AG08395 (cell line): Measurements from ENCODE around the gene GNAS.

ENCODE experiments used
- DNase-seq: peaks from one replicate; pipeline ENCODE4 v3.0.0; 2012; ENCODE audit warnings: mixed read lengths, low spot score

The GNAS gene

DNA sequence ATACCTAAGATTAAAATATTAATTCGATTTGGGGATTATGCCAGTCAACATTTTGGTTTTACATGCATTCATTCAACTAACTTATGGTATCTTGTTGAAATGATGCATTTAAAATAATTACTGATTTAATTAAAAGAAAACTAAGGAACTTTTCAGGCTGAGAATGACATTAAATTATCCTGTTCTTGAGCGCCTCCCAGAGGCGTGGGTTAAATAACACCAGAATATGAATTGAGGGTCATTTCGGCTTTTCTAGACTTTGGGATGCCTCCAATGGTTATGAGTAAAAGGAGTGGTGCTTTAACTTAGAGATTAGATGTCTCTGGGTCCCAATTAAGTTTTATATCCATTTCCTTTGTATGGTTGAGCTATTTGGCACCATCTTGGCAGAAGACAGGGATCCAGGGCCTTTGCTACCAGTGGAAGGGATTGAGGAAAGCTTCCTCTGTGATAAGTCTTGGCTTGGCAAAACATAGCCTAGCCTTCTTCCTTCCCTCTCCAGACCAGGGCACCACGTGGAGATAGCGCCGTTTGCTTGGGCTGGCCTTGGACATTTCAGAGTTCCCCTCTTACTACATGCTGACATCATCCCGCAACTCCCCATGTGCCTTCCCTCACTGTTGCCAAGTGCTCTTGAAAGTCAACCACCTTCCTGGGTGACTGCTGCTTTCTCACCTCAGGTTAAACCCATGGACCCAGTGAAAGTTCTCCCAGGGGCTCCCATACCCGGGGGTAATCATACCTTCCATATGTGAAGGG, 28.7 kb downstream of the GNAS start:
- no peak for DNase-seq

DNA sequence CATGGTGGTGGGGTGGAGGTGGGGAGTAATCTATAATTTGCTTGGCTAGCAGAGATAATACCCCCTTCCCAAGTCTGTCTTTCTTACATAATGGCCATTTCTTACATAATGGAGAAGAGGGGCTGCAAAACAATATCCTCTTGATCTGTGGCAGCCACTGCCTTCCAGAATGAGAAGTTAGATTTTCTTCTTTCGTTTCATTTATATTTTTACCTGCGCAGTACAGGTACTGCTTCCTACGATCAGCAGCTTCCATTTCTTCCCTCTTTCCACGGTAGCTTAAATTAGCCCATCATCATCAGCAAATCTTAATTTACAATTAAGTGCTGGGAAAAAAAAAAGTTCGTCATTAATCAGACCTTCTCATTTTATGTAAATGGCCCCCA, 30.2 kb downstream of the GNAS start:
- DNase-seq: no peak

DNA sequence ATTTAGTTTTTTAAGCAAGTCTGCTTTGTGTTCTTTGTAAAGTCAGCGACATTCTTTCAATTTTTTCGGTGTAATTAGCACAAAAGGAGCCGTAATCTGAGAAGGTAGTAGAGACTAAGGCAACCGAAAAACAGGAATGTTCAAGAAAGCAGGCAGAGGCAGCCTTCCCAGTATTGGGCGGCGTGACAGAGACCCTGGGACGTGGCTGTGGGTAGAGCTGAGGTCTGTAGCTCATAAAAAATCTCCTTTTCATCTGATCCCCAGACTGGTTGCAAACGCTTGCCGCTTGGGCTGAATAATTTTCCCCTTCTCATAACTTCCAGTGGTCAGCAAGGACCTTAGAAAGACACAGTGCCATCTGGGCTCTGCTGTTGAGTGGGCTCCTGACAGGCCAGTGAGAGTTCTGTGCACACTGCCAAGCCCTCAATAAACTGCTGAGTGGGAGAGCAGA, 30.8 kb downstream of the GNAS start:
- DNase-seq: peak; percentile 39

DNA sequence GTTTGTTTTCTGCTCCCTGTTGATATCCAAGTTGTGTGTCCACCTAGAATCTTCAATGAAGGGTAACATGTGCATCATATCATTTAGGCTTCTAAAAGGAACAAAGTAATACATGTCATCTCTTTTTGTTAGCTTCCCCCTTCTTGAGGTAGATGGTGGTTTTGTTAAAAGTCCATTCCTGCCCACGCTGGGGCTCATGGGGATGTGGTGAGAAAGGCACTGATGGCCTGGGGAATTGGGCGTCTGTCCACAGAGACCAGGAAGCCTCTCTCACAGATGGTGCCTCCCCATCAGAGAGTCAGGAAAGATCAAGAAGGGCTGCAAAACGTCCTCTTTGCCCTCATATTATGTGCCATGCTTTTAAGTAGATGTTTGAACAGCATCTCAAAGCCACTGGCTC, 32.5 kb downstream of the GNAS start:
- no peak for DNase-seq

DNA sequence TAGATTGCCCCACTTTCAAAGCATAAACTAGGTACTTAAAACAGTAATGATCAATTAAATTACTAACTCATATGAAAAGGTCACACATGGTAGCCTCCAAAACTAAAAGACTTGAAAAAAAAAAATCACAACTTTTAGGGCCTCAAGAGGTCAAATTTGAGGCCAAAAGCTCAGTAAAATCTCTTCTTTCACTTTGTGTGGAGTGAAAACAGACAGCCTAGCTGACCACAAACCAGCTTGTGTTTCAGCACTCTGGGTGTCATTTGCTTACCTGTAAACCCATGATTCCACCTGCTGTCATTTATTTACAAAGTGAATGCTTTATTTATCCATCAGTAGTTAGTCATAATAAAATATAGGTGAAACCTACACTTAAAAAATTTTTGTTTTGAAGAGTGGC, 34.0 kb downstream of the GNAS start:
- DNase-seq: no peak

DNA sequence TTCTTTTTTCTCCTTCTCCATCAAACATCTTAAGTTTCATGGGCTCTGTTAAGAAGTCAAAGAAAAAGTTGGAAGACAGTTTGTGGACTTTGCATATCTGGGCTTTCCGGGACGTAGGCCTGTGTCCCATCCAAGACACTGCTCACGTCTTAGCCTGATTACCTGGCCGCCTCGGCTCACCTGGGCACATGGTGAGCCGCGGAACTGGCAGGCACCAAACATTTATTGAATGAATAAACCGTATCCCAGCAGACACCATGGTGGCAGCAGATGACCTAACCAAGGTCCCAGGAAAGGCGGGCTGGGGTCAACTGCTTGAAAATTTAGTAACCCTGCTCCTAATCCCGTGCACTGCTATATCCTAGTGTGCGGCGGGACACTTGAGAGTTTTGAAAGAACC, 35.6 kb downstream of the GNAS start:
- no peak for DNase-seq

DNA sequence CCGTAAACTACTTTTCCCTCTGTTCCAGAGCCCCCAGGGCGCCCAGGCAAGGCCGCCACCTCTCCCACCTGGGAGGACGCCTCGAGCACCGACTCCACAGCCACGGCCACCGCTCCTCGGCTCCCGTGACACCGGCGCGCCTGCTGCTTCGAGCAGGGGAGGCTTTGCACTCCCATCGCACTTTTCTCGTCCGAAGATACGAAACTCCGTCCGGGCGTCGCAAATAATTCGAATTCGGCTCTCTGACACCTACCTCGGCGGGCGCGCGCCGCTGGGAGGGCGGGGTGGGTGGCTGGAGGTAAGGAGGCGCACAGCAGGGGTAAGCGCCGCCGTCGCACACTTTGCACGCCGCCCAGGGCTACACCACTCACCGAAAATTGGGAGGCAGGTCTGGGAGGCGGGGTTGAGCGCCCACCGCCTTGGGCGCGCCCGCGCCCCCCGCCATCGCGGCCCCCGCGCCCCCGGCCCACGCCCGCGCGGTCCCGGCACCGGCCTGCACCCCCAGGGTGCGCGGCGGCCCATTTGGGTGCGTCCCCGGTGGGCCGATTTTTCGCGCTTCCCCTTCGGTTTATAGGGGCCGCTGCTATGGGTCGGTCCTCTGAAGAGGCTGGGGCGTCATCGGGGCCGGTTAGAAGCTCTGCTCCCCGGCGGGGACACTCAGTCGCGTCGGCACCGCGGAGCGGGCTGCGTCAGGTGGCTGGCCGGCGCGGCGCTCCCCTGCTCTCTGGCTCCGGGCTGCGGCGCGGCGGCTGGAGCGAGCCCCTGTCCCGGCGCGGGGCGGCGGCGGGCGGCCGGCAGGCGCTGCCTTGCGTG, 36.2 kb downstream of the GNAS start:
- DNase-seq: peak; percentile 75

DNA sequence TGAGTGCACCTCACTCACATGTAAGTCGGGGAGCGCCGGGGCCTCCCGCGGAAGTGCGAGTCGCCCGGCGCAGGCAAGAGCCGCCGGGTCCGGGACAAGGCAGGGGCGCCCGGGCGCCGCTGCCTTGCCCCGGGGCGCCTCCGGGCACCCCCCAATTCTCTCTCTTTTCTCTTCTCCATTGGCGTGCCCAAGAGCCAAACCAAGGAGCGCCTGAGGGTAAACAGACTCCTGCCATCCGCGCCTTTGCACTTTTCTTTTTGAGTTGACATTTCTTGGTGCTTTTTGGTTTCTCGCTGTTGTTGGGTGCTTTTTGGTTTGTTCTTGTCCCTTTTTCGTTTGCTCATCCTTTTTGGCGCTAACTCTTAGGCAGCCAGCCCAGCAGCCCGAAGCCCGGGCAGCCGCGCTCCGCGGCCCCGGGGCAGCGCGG, 36.8 kb downstream of the GNAS start:
- no peak for DNase-seq

DNA sequence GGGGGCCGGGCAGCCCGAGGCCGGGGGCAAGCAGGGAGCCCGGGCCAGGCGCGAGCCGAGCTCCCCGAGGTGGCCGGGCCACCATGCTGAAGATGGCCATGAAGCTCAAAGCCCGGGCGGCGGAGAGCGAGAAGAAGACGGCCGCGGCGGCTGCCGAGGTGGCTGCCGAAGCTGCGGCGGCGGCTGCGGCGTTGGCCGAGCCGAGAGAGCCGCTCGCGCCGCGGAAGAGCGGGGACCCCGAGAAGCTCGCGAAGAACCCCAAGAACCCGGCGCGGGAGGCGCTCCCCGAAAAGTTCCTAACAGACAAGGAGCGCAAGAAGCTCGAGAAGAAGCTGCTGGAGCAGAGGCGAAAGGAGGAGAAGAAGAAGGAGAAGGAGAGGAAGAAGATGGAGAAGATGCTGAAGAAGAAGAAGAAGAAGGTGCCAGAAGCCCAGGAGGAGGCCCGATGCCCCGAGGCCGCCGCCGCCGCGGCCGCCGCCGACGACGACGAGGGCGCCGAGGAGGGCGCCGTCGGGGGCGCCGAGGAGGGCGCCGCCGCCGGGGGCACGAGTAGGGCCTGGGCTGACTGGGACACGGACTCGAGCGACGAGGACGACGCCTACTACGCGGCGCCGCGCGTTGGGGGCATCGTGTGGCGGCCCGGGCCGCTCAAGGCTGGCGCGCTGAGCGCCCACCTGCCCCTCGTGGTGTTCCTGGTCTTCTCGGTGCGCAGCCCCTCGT, 37.4 kb downstream of the GNAS start:
- no peak for DNase-seq

DNA sequence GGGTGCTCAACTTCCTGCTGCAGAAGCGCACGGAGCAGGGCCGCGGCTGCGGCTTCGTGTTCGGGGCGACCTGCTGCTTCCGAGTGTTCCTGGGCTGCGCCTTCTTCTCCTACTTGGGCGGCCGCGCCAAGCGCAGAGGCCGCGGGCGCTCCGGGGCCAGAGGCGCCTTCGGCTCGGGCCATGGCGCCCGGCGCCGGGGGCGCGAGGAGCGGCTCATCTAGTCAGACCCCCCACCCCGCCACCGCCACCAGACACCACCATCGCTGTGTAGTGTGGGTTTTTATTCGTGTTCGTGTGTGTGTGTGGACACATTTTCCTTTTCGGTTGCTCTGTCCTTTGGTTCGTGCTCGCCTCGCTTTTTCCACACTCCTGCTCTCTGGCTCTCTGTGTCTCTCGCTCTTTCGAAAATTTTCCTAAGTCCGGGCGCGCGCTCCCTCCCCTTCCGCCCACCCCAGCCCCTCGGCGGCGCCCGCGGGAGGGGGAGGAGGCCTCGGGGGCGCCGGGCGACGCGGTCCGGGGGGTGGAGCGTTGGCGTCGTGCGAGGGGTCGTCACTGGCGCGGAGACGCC, 38.1 kb downstream of the GNAS start:
- DNase-seq: peak; percentile 67

DNA sequence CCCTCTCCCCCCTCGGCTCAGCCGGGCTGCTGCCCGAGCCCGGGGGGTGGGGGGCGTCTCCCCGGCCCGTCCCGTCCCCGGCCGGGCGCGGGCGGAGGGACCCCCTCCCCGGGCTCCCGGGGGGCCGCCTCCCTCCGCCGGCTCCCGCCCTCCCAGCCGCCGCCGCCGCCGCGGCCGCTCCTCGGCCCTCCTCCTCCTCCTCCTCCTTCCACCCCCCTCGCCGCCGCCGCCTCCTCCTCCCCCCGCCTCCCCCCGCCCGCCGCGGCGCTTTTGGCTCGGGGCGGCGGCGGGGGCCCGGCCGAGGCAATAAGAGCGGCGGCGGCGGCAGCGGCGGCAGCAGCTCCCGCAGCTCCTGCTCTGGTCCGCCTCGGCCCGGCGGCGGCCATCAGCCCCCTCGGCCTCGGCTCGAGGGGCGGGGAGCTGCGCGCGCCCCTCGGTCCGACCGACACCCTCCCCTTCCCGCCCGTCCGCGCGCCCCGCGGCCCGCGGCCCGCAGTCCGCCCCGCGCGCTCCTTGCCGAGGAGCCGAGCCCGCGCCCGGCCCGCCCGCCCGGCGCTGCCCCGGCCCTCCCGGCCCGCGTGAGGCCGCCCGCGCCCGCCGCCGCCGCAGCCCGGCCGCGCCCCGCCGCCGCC, 38.7 kb downstream of the GNAS start:
- DNase-seq: peak; percentile 69

DNA sequence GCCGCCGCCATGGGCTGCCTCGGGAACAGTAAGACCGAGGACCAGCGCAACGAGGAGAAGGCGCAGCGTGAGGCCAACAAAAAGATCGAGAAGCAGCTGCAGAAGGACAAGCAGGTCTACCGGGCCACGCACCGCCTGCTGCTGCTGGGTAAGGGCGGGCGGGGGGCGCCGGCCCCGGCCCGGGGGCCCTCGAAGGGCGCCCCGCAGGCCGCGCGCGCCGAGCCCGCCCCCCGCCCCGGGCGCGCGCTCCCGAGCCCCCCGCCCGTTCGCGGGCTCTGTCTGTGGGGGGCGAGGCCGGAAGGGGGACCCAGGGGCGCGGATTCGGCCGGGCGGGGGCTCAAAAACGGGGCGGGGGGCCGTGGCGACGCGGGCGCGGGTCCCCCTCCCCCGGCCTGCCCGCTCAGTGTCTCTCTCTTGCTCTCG, 39.2 kb downstream of the GNAS start:
- DNase-seq: no peak

DNA sequence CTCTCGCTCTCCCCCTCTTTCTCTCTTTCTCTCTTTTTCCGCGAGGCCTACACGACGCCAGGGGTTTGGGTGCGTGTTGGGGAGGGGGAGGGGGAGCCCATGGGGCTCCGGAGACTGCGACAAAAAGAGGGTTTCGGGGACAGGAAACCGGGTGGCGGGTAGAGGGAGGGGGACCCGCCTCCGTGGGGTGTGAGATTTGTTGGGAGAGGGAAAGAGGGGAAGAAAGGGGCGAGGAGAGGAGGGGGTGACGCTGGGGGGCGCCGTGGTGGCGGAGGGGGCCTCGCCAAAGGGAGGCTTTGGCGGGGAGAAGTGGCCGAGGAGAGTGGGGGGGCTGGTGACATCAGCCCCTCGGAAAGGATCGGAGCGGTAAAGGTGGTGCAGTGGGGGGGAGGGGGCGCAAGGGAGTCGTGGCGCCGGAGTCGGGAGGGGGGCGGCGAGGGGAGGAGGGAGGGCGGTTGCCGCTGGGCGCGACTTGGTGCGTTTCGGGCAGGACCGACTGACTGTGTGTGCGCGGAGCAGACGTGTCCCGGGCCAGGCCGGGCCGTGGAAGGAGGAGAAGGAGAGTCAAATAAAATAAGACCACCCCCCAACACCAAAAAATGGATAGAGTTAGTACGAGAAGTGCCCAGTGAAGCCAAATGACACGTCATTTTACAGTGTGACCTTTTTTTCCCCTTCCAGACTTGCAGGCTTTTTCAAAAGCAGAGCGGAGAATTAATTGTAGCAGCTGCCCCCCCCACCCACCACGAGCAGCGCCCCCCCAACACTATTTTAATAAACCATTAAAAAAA, 39.8 kb downstream of the GNAS start:
- DNase-seq: peak; percentile 53

DNA sequence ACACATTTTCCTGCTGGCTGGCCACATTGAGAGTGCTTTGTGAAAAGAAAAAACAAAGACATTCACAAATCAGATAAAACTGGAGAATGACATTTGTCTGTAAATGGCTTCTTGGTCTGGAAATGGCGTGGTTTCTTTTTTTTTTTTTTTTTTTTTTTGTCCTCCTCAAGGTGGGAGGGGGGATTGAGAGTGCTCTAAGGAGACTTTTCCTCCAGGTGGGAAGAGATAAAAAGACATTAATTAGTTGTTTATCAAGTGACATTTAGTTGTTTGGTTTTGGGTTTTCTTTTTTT, 40.4 kb downstream of the GNAS start:
- DNase-seq: no peak

DNA sequence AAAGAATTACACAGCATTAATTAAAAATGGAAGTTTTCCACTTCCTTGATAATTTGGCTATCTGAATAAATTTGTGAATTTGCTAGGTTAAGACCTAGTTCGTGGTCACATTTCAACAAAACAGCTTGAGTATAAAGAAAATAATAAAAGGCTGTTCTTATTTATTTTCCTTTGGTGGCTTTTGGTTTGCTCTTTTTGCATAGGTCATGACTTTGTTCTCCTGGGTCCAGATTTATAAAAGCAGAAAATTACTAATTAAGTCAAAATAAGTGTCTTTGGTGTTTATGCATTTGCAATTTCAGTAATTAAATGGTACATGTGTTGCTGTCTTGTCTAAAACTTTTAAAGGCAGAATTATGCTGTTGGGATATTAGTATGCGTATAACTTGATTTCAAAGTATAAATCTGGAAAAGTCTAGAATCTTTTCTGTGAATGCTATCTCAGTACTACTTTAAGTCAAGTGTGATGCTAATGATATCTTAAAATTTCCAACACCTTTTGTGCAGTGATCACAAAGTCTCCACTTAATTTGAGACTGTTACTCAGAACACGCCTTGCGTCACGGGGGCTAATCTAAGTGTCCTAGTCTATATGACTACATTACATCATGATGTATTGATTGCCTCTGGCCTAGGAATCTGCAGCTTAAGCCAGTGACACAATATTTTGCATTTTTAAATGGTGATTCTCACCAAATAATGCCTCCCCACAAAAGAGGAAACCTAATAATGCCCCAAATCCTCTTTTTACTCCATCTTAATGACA, 41.0 kb downstream of the GNAS start:
- DNase-seq: no peak

DNA sequence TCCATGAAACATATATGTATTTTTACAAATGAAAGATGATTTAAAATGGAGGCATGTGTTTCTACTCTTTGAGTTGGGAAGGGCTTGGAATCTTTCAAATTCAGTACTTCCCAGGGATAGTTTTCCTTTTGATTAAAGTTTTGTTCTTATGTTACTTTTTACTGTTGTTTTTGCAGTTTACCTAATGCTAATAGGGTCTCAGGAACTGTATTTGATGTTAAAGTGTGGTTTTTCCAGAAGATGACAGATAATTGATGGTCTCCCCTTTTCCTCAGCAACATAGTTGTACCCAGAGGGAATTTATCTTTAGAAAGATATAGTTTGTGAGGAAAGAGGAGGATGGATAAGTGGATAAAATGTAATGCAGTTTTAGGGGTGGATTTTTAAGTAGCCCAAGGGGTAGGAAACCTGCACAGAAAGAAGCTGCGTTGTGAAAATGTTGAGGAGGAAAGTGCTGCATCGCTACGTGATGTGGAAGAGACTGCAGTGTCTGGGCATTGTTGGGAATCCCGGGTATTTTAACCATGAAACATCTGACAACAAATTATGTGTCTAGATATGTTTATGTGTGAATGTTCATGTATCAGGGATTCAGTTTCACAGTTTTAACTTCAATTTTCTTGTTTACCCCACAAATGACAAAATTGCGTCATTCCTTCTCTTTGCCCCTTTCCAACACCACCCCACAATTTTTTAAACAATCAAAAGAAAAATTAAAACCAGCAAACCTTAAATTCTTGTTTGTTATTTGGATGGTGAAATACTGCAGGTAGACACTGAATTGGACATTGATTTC, 42.3 kb downstream of the GNAS start:
- no peak for DNase-seq

DNA sequence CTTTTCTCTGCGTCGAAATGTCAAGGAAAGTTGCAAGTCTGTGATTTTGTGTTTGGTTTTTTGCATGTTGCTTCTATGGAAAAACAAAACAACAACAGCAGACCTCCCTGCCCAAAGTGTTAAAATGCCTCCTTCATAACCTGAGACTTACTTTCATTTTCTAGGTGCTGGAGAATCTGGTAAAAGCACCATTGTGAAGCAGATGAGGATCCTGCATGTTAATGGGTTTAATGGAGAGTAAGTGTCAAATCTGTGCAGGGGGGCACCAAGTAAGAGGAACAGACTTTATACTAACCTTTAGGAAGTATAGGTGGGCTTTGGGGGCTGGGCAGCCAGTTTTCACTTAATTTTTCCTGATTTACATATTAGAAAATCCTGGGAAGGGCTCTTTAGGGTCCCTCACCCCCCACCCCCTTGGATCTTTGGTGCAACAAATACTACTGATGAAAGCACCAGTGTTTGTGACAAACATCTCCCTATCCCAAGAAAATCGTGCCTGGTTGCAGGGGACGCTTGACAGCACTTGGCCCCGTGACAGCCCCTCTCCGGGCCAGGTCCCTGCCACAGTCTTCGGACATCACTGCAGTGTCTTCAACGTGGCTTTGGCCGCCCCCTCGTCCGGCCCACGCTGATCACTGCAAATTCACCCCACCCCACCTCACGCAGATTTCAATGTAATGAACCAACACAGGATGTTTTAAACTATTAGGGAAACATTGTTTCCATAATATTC, 43.1 kb downstream of the GNAS start:
- DNase-seq: peak; percentile 18

DNA sequence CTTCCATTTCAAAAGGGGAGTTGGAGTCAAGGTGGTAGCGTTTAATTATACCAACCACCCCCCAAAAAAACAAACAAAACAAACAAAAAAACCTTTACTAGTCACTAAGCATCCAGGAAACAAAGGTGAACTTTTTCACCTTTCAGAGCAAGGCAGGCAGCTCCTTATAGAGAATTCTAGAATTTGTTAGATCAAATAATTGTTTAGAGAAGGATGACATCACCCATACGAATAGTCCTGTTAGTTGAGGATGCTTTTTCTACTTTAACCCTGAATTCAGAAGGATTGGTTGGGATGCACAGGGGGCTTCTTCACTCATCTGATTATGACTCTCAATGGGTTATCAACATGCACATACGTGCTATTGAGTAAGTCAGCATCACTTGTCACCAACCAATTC, 44.3 kb downstream of the GNAS start:
- DNase-seq: no peak

DNA sequence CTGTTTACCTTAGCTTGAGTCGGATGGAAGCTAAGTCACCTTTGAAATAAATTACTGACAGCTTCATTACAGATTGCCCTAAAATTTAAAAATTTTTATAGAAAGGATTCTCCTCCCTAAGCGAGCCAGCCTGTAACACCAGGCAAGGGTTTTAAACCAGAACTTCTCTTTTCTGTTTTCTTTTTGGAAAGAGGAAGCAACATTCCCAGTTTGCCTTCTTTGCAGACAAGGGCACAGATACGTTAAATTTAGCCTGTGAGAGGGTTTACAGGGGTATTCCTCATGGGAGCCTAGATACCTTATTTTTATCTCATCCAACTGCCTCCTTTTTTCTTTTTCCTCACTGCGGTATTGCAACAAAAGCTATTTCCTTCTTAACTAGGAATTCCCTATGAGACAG, 45.0 kb downstream of the GNAS start:
- no peak for DNase-seq
